Measurements from ENCODE around the gene NAGS.

DNA sequence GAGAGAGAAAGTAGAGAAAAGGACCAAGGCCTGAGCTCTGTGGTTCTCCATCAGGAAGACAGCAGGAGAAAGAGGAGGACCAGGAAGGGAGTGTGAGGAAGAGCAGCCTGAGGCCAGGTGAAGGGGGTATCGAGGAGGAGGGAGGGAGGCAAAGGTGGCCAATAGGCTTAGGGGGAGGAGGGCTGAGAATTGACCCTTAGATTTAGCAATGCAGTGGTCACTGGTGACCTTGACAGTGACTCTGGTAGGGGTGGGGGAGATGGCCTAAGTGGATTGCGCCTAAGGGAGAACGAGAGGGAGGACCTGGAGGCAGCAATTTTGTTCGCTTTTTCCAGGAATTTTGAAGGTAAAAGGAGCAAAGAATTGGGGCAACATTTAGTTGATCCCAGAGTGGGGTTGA lies 5.4 kb upstream of the NAGS start:
- TF ChIP-seq, protein P1, sequence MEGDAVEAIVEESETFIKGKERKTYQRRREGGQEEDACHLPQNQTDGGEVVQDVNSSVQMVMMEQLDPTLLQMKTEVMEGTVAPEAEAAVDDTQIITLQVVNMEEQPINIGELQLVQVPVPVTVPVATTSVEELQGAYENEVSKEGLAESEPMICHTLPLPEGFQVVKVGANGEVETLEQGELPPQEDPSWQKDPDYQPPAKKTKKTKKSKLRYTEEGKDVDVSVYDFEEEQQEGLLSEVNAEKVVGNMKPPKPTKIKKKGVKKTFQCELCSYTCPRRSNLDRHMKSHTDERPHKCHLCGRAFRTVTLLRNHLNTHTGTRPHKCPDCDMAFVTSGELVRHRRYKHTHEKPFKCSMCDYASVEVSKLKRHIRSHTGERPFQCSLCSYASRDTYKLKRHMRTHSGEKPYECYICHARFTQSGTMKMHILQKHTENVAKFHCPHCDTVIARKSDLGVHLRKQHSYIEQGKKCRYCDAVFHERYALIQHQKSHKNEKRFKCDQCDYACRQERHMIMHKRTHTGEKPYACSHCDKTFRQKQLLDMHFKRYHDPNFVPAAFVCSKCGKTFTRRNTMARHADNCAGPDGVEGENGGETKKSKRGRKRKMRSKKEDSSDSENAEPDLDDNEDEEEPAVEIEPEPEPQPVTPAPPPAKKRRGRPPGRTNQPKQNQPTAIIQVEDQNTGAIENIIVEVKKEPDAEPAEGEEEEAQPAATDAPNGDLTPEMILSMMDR (IDR thresholded peaks at IDR 0.05 in 2 of 3, conservative IDR thresholded peaks at IDR 0.05 in 1 of 3; ENCODE audit: control insufficient read depth in 2 of 3, extremely low read depth in 1 of 3, insufficient read depth in 1 of 3, low read depth in 3 of 3, low read length in 3 of 3): no peak
- TF ChIP-seq HDAC2 (IDR thresholded peaks at IDR 0.05) (no peak), POLR2A (IDR thresholded peaks at IDR 0.05; ENCODE audit: low read depth, low read length) (no peak), JUND (IDR thresholded peaks at IDR 0.05; ENCODE audit: low read depth, low read length) (no peak), EZH2 (IDR thresholded peaks at IDR 0.05; ENCODE audit: borderline replicate concordance, control insufficient read depth, low read depth, low read length) (no peak), SREBF2 (IDR thresholded peaks at IDR 0.05; ENCODE audit: low read length) (no peak), POLR2AphosphoS5 (IDR thresholded peaks at IDR 0.05; ENCODE audit: low read length) (no peak), MEF2A (IDR thresholded peaks at IDR 0.05; ENCODE audit: insufficient read depth, low read depth, low read length) (no peak), YBX1 (IDR thresholded peaks at IDR 0.05) (no peak), SP1 (IDR thresholded peaks at IDR 0.05; ENCODE audit: low read depth, low read length) (no peak)
- TF ChIP-seq, protein P2, sequence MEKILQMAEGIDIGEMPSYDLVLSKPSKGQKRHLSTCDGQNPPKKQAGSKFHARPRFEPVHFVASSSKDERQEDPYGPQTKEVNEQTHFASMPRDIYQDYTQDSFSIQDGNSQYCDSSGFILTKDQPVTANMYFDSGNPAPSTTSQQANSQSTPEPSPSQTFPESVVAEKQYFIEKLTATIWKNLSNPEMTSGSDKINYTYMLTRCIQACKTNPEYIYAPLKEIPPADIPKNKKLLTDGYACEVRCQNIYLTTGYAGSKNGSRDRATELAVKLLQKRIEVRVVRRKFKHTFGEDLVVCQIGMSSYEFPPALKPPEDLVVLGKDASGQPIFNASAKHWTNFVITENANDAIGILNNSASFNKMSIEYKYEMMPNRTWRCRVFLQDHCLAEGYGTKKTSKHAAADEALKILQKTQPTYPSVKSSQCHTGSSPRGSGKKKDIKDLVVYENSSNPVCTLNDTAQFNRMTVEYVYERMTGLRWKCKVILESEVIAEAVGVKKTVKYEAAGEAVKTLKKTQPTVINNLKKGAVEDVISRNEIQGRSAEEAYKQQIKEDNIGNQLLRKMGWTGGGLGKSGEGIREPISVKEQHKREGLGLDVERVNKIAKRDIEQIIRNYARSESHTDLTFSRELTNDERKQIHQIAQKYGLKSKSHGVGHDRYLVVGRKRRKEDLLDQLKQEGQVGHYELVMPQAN (conservative IDR thresholded peaks at IDR 0.05): no peak

All from GM12878 (cell line).